T-helper 17 cell (primary cell): ENCODE measurements around the gene WDR86. TPM values are rescaled to one million over a fixed set of nuclear protein-coding genes. Genes with fewer than 3 reads are reported as not detected.

Experiments used
- ATAC-seq: fragments of 150-1000 bp; cut with Tn5 transposase; 2 replicates; pipeline ENCODE4 v1.10.0; 2021; ENCODE audit warnings: mild to moderate bottlenecking, moderate library complexity
- DNase-seq, 3 donors: peaks; one replicate each; pipeline versions ENCODE4 v3.0.0 to v3.0.0-alpha.2; 2020 to 2021
- H3K9me3 ChIP-seq: one replicate; pipeline ENCODE4 v1.7.0; 2013; ENCODE audit warnings: low read length, mild to moderate bottlenecking; ENCODE audit not compliant: control insufficient read depth, poor library complexity, severe bottlenecking
- H3K27ac Mint-ChIP-seq: one replicate; pipeline ENCODE4 v1.8.0; 2022; ENCODE audit warnings: mild to moderate bottlenecking, moderate library complexity, mixed read lengths
- H3K27me3 Mint-ChIP-seq: one replicate; pipeline ENCODE4 v1.8.0; 2022; ENCODE audit warnings: mixed read lengths
- H3K36me3 Mint-ChIP-seq: one replicate; pipeline ENCODE4 v1.8.0; 2022; ENCODE audit warnings: low read depth, mixed read lengths
- H3K4me1 Mint-ChIP-seq: one replicate; pipeline ENCODE4 v1.8.0; 2022; ENCODE audit warnings: mild to moderate bottlenecking, mixed read lengths
- H3K4me3 Mint-ChIP-seq: one replicate; pipeline ENCODE4 v1.8.0; 2022; ENCODE audit warnings: mild to moderate bottlenecking, moderate library complexity, mixed read lengths
- total RNA-seq, 4 donors: library from RNA in 2 of 4; stranded (reverse) in 2 of 4; gene quantifications; one replicate each; pipeline ENCODE4 v1.2.3 and lab custom pipeline; 2022 to 2026

Gene WDR86
- total RNA-seq, 2 donors from 2014 or later: 9.7 to 24.4 TPM

- peak; percentile 90 for ATAC-seq
- H3K27ac Mint-ChIP-seq: peak overlapping the region; percentile 16
Observed at GRCh38 chr7:151448261-151449252, 38.7 kb upstream of the WDR86 start.

GRCh38 chr7:151447901-151448260 lies 38.0 kb upstream of the WDR86 start:
- no peaks in the 10 kb centered on the region for H3K9me3 ChIP-seq
- H3K27ac Mint-ChIP-seq: peak overlapping the region; percentile 16
- ATAC-seq (no peak), DNase-seq (no peak)
- H3K4me3 Mint-ChIP-seq: peak overlapping the region; percentile 83
- H3K27me3 Mint-ChIP-seq: peaks cover 11% of the 10 kb centered on the region
- no peaks in the 10 kb centered on the region for H3K36me3 Mint-ChIP-seq
- H3K4me1 Mint-ChIP-seq: peaks cover 12% of the 10 kb centered on the region

More at GRCh38 chr7:151448261-151449252, 38.7 kb upstream of the WDR86 start:
- Mint-ChIP-seq H3K4me1 (peaks cover 12% of the 10 kb centered on the region), H3K36me3 (no peaks in the 10 kb centered on the region), H3K27me3 (peaks cover 17% of the 10 kb centered on the region), H3K4me3 (peak overlapping the region; percentile 83)
- peak; percentile 59 to 76 (median 63) for DNase-seq
- H3K9me3 ChIP-seq: no peaks in the 10 kb centered on the region

- peak overlapping the region; percentile 71 for H3K4me3 Mint-ChIP-seq
- peak overlapping the region; percentile 16 for H3K27ac Mint-ChIP-seq
- H3K27me3 Mint-ChIP-seq: peaks cover 6% of the 10 kb centered on the region
- H3K9me3 ChIP-seq: no peaks in the 10 kb centered on the region
- H3K36me3 Mint-ChIP-seq: no peaks in the 10 kb centered on the region
- DNase-seq: no peak
- ATAC-seq: no peak
- H3K4me1 Mint-ChIP-seq: peaks cover 14% of the 10 kb centered on the region
Observed at GRCh38 chr7:151447312-151447711, 37.5 kb upstream of the WDR86 start.

- H3K4me3 Mint-ChIP-seq: no peak overlapping the region
- DNase-seq (no peak), ATAC-seq (no peak)
- no peaks in the 10 kb centered on the region for H3K36me3 Mint-ChIP-seq
- peak overlapping the region; percentile 60 for H3K27ac Mint-ChIP-seq
- H3K27me3 Mint-ChIP-seq: peaks cover 5% of the 10 kb centered on the region
- no peaks in the 10 kb centered on the region for H3K9me3 ChIP-seq
- H3K4me1 Mint-ChIP-seq: peaks cover 21% of the 10 kb centered on the region
Observed at GRCh38 chr7:151446412-151446811, 36.6 kb upstream of the WDR86 start.

- H3K9me3 ChIP-seq: no peaks in the 10 kb centered on the region
- H3K4me1 Mint-ChIP-seq: peaks cover 33% of the 10 kb centered on the region
- DNase-seq: no peak
- H3K36me3 Mint-ChIP-seq: no peaks in the 10 kb centered on the region
- no peak for ATAC-seq
- no peak overlapping the region for H3K27ac Mint-ChIP-seq
- H3K27me3 Mint-ChIP-seq: peaks cover 2% of the 10 kb centered on the region
- H3K4me3 Mint-ChIP-seq: no peak overlapping the region
Observed at GRCh38 chr7:151444632-151445031, 34.8 kb upstream of the WDR86 start.

GRCh38 chr7:151442776-151443496 lies 33.1 kb upstream of the WDR86 start:
- H3K27ac Mint-ChIP-seq: peak overlapping the region; percentile 94
- H3K9me3 ChIP-seq: no peaks in the 10 kb centered on the region
- no peaks in the 10 kb centered on the region for H3K36me3 Mint-ChIP-seq
- peaks cover 36% of the 10 kb centered on the region for H3K4me1 Mint-ChIP-seq
- no peak for DNase-seq
- no peak overlapping the region for H3K4me3 Mint-ChIP-seq
- no peaks in the 10 kb centered on the region for H3K27me3 Mint-ChIP-seq
- ATAC-seq: no peak

GRCh38 chr7:151440799-151441445 lies 31.1 kb upstream of the WDR86 start:
- Mint-ChIP-seq H3K27ac (peak overlapping the region; percentile 94), H3K27me3 (no peaks in the 10 kb centered on the region), H3K36me3 (no peaks in the 10 kb centered on the region), H3K4me1 (peaks cover 30% of the 10 kb centered on the region), H3K4me3 (peak overlapping the region; percentile 85)
- ATAC-seq: no peak
- H3K9me3 ChIP-seq: no peaks in the 10 kb centered on the region
- DNase-seq: no peak

GRCh38 chr7:151439855-151440798 lies 30.3 kb upstream of the WDR86 start, which contains the start of gene CRYGN:
Gene CRYGN, minus strand, starts transcription at chr7:151440141. Its CDS starts 224 bp downstream, at chr7:151439917.
- peak within 1 kb of the TSS; percentile 85 for H3K4me3 Mint-ChIP-seq
- no peaks in the 10 kb centered on the region for H3K27me3 Mint-ChIP-seq
- H3K9me3 ChIP-seq: no peaks in the 10 kb centered on the region
- no peak for DNase-seq
- H3K27ac Mint-ChIP-seq: peak within 1 kb of the TSS; percentile 94
- peaks cover 28% of the 10 kb centered on the region for H3K4me1 Mint-ChIP-seq
- H3K36me3 Mint-ChIP-seq: no peaks in the 10 kb centered on the region
- ATAC-seq: peak; percentile 59

- Mint-ChIP-seq H3K4me3 (peak overlapping the region; percentile 85), H3K36me3 (no peaks in the 10 kb centered on the region), H3K4me1 (peaks cover 28% of the 10 kb centered on the region), H3K27ac (peak overlapping the region; percentile 94), H3K27me3 (no peaks in the 10 kb centered on the region)
- ATAC-seq: no peak
- DNase-seq: no peak
- no peaks in the 10 kb centered on the region for H3K9me3 ChIP-seq
Observed at GRCh38 chr7:151438864-151439601, 29.2 kb upstream of the WDR86 start.

- Mint-ChIP-seq H3K27me3 (no peaks in the 10 kb centered on the region), H3K4me3 (no peak overlapping the region), H3K27ac (no peak overlapping the region), H3K36me3 (no peaks in the 10 kb centered on the region), H3K4me1 (peaks cover 32% of the 10 kb centered on the region)
- ATAC-seq: no peak
- no peaks in the 10 kb centered on the region for H3K9me3 ChIP-seq
- DNase-seq: no peak
Observed at GRCh38 chr7:151437866-151438516, 28.2 kb upstream of the WDR86 start.

GRCh38 chr7:151437159-151437553 lies 27.3 kb upstream of the WDR86 start:
- no peak for DNase-seq
- Mint-ChIP-seq H3K36me3 (no peaks in the 10 kb centered on the region), H3K27ac (no peak overlapping the region), H3K27me3 (no peaks in the 10 kb centered on the region), H3K4me3 (no peak overlapping the region), H3K4me1 (peaks cover 33% of the 10 kb centered on the region)
- no peak for ATAC-seq
- no peaks in the 10 kb centered on the region for H3K9me3 ChIP-seq
